GM23338 (cell line): ENCODE results near the gene WBP4. TPM values are rescaled to one million over a fixed set of nuclear protein-coding genes. Genes with fewer than 3 reads are reported as not detected.
A peak's percentile ranks its signal among the peaks of the same experiment; 100 is the strongest.

Source experiments
- ATAC-seq: fragments of 200-7000 bp; cut with Tn5 transposase; 3 replicates; pipeline ENCODE4 v1.9.1; 2020
- DNase-seq: peaks from one replicate; pipeline ENCODE4 v3.0.0-alpha.2; 2015; ENCODE audit warnings: low spot score
- H2AFZ ChIP-seq: fragments of 200-600 bp; sonication (generic); 2 replicates; pipeline ENCODE4 v1.8.0; 2016; ENCODE audit warnings: antibody characterized with exemption, mild to moderate bottlenecking, moderate library complexity
- H3F3A ChIP-seq: fragments of 200-600 bp; sonication (generic); replicated peaks from 2 replicates; pipeline ENCODE4 v1.8.0; 2017; ENCODE audit warnings: antibody characterized with exemption, mixed run types, low read depth
- H3K27ac ChIP-seq: fragments of 200-600 bp; sonication (generic); 2 replicates; pipeline ENCODE4 v1.6.1; 2016; ENCODE audit warnings: low read depth
- H3K27me3 ChIP-seq: fragments of 200-600 bp; sonication (generic); 2 replicates; pipeline ENCODE4 v1.8.0; 2016; ENCODE audit warnings: mild to moderate bottlenecking, mixed run types, moderate library complexity; ENCODE audit not compliant: insufficient read depth
- H3K36me3 ChIP-seq: fragments of 200-600 bp; sonication (generic); 2 replicates; pipeline ENCODE4 v1.8.0; 2016; ENCODE audit warnings: mild to moderate bottlenecking; ENCODE audit not compliant: insufficient read depth
- H3K4me1 ChIP-seq: fragments of 200-600 bp; sonication (generic); 2 replicates; pipeline ENCODE4 v1.8.0; 2016; ENCODE audit warnings: mild to moderate bottlenecking, moderate library complexity; ENCODE audit not compliant: insufficient read depth
- H3K4me2 ChIP-seq: fragments of 200-600 bp; sonication (generic); 2 replicates; pipeline ENCODE4 v1.7.1; 2017; ENCODE audit warnings: mixed run types
- H3K4me3 ChIP-seq: fragments of 200-600 bp; sonication (generic); 2 replicates; pipeline ENCODE4 v1.6.1; 2016; ENCODE audit warnings: mixed run types
- H3K79me2 ChIP-seq: fragments of 200-600 bp; sonication (generic); replicated peaks from 2 replicates; pipeline ENCODE4 v1.8.0; 2017; ENCODE audit warnings: mild to moderate bottlenecking; ENCODE audit not compliant: insufficient read depth
- H3K9me2 ChIP-seq: fragments of 200-600 bp; sonication (generic); 2 replicates; pipeline ENCODE4 v1.8.0; 2017; ENCODE audit not compliant: insufficient read depth
- H4K20me1 ChIP-seq: fragments of 200-600 bp; sonication (generic); replicated peaks from 2 replicates; pipeline ENCODE4 v1.8.0; 2017; ENCODE audit warnings: mild to moderate bottlenecking; ENCODE audit not compliant: insufficient read depth
- H3K27ac Mint-ChIP-seq: 2 replicates; pipeline ENCODE4 v1.8.0; 2020; ENCODE audit warnings: inconsistent platforms, mild to moderate bottlenecking, moderate library complexity, mixed read lengths
- H3K27me3 Mint-ChIP-seq: 3 replicates; pipeline ENCODE4 v1.8.0; 2022; ENCODE audit warnings: low read depth, mild to moderate bottlenecking, moderate library complexity, mixed read lengths, inconsistent platforms; ENCODE audit not compliant: insufficient read depth, poor library complexity
- H3K36me3 Mint-ChIP-seq: 3 replicates; pipeline ENCODE4 v1.8.0; 2021; ENCODE audit warnings: low read depth, mild to moderate bottlenecking, inconsistent platforms, moderate library complexity, mixed read lengths
- H3K4me1 Mint-ChIP-seq: 3 replicates; pipeline ENCODE4 v1.8.0; 2020; ENCODE audit warnings: mild to moderate bottlenecking, inconsistent platforms, mixed read lengths
- H3K4me3 Mint-ChIP-seq: 3 replicates; pipeline ENCODE4 v1.8.0; 2021; ENCODE audit warnings: moderate library complexity, mild to moderate bottlenecking, inconsistent platforms, mixed read lengths
- H3K9me3 Mint-ChIP-seq: 3 replicates; pipeline ENCODE4 v1.8.0; 2020; ENCODE audit warnings: moderate library complexity, mild to moderate bottlenecking, inconsistent platforms, mixed read lengths
- CREB1 ChIP-seq: fragments of 250-450 bp; sonication (Bioruptor Pico); IDR thresholded peaks from 2 replicates; pipeline ENCODE4 v1.5.0; 2020; ENCODE audit warnings: low read depth, mild to moderate bottlenecking, moderate library complexity
- CTCF ChIP-seq, 2 experiments: fragments of 200-600 bp in 1 of 2; sonication (generic) in 1 of 2; conservative IDR thresholded peaks; 2 replicates each; pipeline versions ENCODE4 v1.5.1 to v1.6.1; 2016 to 2017; ENCODE audit warnings: antibody characterized with exemption in 2 of 2, low read depth in 2 of 2, mild to moderate bottlenecking in 2 of 2, moderate library complexity in 1 of 2
- EZH2 ChIP-seq: fragments of 200-600 bp; sonication (generic); IDR thresholded peaks from one replicate; pipeline ENCODE4 v1.8.0; 2017; ENCODE audit warnings: antibody characterized with exemption, mild to moderate bottlenecking, low read depth; ENCODE audit not compliant: unreplicated experiment
- NANOG ChIP-seq: IDR thresholded peaks from 2 replicates; pipeline ENCODE4 v1.6.1; 2016; ENCODE audit warnings: antibody characterized with exemption, borderline replicate concordance
- POLR2AphosphoS5 ChIP-seq: IDR thresholded peaks from 2 replicates; pipeline ENCODE4 v1.6.1; 2016; ENCODE audit warnings: antibody characterized with exemption, low read depth
- ZNF114 ChIP-seq: fragments of 250-450 bp; sonication (Bioruptor Pico); IDR thresholded peaks from 2 replicates; pipeline ENCODE4 v1.5.0; 2020; ENCODE audit warnings: mild to moderate bottlenecking, moderate library complexity
- ZNF331 ChIP-seq: fragments of 250-450 bp; sonication (Bioruptor Pico); IDR thresholded peaks from 2 replicates; pipeline ENCODE4 v1.5.0; 2020; ENCODE audit warnings: low read depth, mild to moderate bottlenecking, moderate library complexity
- polyA plus RNA-seq: library from polyadenylated mRNA; unstranded; fragments of >200 nt; fragmentation: Nextera tagmentation; extraction: Ambion mirVana; gene quantifications from 2 replicates; pipeline ENCODE4 v1.2.1, GENCODE V29; 2016
- total RNA-seq: library from RNA; depleted of rRNA; stranded (reverse); fragments of >200 nt; shearing (Covaris generic); gene quantifications from 2 replicates; pipeline ENCODE4 v1.2.3, GENCODE V29; 2014
- TF ChIP-seq, protein P1 (sequence below): IDR thresholded peaks from one replicate; pipeline ENCODE4 v1.6.1; 2018; ENCODE audit warnings: antibody characterized with exemption; ENCODE audit not compliant: unreplicated experiment
- TF ChIP-seq, protein P2 (sequence below): IDR thresholded peaks from 2 replicates; pipeline ENCODE4 v1.6.1; 2016; ENCODE audit warnings: antibody characterized with exemption

The WBP4 gene
- total and polyA plus RNA-seq, 2 experiments from 2014 or later = 7.6 to 33.8 TPM

- TF ChIP-seq, protein P1, sequence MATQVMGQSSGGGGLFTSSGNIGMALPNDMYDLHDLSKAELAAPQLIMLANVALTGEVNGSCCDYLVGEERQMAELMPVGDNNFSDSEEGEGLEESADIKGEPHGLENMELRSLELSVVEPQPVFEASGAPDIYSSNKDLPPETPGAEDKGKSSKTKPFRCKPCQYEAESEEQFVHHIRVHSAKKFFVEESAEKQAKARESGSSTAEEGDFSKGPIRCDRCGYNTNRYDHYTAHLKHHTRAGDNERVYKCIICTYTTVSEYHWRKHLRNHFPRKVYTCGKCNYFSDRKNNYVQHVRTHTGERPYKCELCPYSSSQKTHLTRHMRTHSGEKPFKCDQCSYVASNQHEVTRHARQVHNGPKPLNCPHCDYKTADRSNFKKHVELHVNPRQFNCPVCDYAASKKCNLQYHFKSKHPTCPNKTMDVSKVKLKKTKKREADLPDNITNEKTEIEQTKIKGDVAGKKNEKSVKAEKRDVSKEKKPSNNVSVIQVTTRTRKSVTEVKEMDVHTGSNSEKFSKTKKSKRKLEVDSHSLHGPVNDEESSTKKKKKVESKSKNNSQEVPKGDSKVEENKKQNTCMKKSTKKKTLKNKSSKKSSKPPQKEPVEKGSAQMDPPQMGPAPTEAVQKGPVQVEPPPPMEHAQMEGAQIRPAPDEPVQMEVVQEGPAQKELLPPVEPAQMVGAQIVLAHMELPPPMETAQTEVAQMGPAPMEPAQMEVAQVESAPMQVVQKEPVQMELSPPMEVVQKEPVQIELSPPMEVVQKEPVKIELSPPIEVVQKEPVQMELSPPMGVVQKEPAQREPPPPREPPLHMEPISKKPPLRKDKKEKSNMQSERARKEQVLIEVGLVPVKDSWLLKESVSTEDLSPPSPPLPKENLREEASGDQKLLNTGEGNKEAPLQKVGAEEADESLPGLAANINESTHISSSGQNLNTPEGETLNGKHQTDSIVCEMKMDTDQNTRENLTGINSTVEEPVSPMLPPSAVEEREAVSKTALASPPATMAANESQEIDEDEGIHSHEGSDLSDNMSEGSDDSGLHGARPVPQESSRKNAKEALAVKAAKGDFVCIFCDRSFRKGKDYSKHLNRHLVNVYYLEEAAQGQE = no peak
- TF ChIP-seq CREB1 (CRISPR knock-in tag) (no peak), ZNF331 (CRISPR knock-in tag) (no peak), POLR2AphosphoS5 (no peak), ZNF114 (CRISPR knock-in tag) (no peak), EZH2 (no peak)
- TF ChIP-seq, protein P2, sequence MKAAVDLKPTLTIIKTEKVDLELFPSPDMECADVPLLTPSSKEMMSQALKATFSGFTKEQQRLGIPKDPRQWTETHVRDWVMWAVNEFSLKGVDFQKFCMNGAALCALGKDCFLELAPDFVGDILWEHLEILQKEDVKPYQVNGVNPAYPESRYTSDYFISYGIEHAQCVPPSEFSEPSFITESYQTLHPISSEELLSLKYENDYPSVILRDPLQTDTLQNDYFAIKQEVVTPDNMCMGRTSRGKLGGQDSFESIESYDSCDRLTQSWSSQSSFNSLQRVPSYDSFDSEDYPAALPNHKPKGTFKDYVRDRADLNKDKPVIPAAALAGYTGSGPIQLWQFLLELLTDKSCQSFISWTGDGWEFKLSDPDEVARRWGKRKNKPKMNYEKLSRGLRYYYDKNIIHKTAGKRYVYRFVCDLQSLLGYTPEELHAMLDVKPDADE = no peak
Measured at GRCh38 chr13:41028051-41028450, 33.3 kb upstream of the WBP4 start (continued).

DNA sequence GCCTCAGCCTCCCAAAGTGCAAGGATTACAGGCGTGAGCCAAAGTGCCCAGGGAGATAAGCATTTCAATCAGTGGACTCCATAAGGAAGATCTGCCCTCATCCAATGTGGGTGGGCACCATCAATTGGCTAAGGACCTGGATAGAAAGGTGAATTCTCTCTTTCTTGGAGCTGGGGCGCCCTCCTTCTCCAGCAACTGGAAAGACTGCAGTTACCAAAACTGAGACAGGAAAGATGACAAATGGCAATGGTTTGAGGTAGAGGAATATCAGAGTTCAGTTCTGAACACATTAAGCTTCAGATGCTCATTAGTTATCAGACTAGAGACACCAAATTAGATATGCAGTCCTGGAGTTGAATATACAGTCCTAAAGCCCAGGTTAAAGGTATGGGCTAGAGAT, 31.7 kb upstream of the WBP4 start:
- no peaks in the 10 kb centered on the region for H3K27me3 ChIP-seq
- H3F3A ChIP-seq = no peaks in the 10 kb centered on the region
- H3K4me3 Mint-ChIP-seq = no peak overlapping the region
- no peaks in the 10 kb centered on the region for H3K4me1 ChIP-seq
- no peaks in the 10 kb centered on the region for H4K20me1 ChIP-seq
- TF ChIP-seq, protein P1 = no peak
- TF ChIP-seq NANOG = no peak
- TF ChIP-seq CTCF (conservative IDR thresholded peaks at IDR 0.05; ENCODE audit: low read depth in 2 of 2) = peak; percentile 71 to 80
- H3K27ac Mint-ChIP-seq = no peak overlapping the region
- no peaks in the 10 kb centered on the region for H3K36me3 Mint-ChIP-seq
- no peaks in the 10 kb centered on the region for H3K36me3 ChIP-seq
- H2AFZ ChIP-seq = no peak overlapping the region
- peak; percentile 80 for ATAC-seq
- no peaks in the 10 kb centered on the region for H3K79me2 ChIP-seq
- H3K4me3 ChIP-seq = no peak overlapping the region
- no peaks in the 10 kb centered on the region for H3K27me3 Mint-ChIP-seq
- H3K27ac ChIP-seq = no peak overlapping the region
- DNase-seq = peak; percentile 70
- no peaks in the 10 kb centered on the region for H3K9me3 Mint-ChIP-seq
- H3K9me2 ChIP-seq = no peaks in the 10 kb centered on the region
- no peak overlapping the region for H3K4me2 ChIP-seq
- H3K4me1 Mint-ChIP-seq = peaks cover under 1% of the 10 kb centered on the region
